Left hindlimb (tissue), 1 donor: ENCODE measurements around the gene CADM4.

ENCODE experiments used
- DNase-seq: peaks from one replicate; pipeline ENCODE4 v3.0.0-alpha.2; 2018

The CADM4 gene

GRCh38 chr19:43631491-43631890, 8.2 kb downstream of the CADM4 start:
- DNase-seq: no peak

GRCh38 chr19:43628646-43629326, 10.9 kb downstream of the CADM4 start:
- no peak for DNase-seq

DNA sequence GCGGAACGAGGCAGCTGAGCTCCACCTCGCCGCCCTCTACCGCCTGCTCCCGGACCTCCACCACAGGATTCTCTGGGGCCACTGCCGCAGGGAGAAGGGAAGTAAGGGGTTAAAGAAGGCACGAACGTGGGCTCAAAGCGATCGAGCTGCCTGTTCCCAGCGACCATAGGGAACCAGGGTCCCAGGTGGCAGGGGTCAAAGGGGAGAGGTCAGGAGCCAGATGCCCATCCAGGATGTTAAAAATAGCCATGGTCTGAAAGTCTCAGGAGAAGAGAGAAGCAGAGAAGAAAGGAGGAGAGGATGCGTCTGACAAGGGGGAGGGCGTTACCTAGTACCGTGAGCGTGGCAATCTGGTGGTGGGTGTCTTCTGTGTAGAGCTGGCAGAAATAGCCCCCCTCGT, 12.8 kb downstream of the CADM4 start:
- DNase-seq: no peak

- DNase-seq: no peak
Measured at GRCh38 chr19:43625918-43626579, 13.6 kb downstream of the CADM4 start.

- DNase-seq: no peak
Measured at GRCh38 chr19:43624933-43625332, 14.7 kb downstream of the CADM4 start.

DNA sequence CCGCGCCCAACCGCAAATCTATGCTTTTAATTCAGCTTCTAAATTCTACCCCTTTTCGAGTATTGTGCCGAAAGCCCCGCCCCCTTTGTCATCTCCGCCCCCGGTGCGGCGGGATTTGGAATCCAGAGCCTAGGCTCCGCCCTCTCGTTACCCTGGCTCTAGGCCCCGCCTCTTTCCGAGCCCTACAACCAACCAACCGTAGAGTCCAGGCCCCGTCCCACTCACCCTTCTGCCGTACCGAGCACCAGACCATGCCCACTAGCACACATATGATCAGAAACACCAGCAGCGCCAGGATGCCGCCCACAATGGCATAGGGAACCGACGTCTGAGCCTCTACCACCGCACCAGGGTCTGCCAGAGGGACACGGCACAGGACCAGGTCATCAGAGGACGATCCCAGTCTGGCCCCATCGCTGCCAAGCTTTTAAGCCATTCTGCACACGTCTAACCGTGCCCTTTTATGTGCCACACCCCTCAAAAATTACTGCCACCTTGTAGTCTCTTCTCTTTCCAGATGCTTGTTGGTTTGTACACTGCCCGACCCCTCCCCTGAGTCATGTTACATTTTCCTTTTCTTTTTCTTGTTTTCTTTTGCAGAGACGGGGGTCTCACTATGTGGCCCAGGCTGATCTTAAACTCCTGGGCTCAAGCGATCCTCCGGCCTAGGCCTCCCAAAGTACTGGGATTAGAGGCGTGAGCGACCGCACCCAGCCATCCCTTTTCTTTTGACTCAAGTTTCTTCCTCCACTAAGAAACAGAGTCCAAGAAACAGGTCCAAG, 15.6 kb downstream of the CADM4 start:
- DNase-seq: no peak

GRCh38 chr19:43622956-43623355, 16.7 kb downstream of the CADM4 start:
- no peak for DNase-seq

DNA sequence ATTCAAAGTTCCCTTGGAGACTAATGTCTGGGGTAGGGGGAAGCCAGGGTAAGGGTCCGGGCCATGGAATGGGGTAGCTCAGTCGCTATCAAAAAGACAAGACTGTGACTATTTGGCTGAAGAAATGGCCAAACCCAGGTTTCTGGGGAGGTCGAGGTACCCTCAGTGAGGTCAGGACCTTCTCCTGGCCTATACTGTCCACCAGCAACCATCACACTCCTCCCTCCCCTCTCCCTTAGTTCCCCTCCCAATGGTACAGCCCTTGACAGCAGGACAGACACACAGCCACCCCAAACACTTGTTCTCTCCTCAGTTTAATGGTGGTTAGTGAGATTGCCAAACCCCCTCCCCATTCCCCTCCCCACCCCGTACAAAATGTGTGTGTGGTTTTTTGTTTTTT, 17.6 kb downstream of the CADM4 start:
- no peak for DNase-seq

DNA sequence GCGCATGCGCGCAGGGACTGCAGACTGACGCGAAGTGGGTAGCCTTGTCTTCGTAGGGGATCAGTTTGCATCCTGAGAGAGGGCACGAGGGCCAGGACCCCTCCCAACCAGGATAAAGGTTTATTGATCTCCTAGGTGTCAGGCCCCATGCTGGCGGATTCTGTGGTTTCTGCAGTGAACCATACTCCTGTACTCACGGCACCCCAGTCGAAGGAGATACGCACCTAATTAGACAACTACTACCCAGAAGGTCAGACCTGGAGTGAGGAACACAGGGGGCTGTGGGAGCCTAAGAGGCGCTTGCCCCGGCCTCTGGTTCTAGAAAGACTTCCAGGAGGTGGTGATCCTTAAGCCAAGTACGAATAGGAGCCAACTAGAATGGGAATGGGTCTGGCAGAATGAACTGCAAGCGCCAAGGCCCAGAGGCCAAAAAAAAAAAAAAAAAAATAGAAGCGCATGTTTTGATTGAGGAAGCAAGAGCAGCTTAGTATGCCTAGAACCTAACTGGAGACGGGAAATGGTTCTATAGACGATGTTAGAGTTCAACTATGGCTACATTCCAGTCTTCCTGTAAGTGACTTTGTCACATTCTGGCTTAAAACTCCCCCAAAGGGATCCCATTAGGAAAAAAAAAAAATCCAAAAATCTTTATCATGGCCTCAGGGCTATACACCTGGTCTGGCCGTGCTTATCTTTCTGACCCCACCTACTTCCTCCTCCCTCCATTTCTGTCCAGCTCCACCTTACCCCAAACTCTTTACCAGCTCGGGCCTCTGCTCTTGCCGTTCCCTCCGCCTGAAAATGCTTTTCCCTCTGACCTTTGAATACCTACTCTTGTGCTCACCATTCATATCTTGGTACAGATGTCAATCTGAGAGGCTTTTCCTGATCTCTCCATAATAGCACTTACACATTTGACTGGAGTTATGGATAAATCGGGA, 19.3 kb downstream of the CADM4 start:
- no peak for DNase-seq

GRCh38 chr19:43619262-43620060, 20.2 kb downstream of the CADM4 start, which contains the start of gene ZNF428:
ZNF428 (minus strand) TSS chr19:43619629; CDS start chr19:43614304, 5,325 bp downstream.
- DNase-seq: peak; percentile 92

DNA sequence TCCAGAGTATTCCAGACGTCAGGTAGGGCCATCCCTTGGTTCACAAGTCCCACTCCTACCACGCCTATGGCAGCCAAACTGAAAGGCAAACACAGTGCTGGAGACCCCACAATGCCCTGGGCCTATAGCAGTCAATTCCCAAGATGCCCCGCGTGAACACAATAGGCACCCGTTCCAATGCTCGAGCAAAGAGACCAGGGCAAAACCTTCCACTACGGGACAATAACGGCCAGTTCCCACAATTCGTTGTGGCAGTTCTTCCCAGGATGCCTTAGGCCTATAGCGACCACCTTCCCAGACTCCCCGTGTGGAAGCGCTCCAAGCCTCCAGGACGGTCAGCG, 20.8 kb downstream of the CADM4 start:
- no peak for DNase-seq

DNA sequence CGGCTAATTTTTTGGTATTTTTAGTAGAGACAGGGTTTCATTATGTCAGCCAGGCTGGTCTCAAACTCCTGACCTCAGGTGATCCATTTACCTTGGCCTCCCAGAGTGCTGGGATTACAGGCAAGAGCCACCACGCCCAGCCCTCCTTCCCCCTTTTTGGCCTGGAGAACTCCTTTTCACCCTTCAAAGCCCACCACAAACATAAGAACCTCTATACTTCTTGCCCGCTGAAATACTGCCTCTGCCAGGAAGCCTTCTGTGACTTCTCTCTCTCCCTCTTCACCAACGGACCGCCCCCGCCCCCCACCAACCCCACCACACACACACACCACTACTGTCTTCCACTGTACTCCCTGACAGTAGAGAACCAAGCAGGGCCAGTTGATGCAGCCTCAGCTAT, 22.7 kb downstream of the CADM4 start:
- DNase-seq: no peak

DNA sequence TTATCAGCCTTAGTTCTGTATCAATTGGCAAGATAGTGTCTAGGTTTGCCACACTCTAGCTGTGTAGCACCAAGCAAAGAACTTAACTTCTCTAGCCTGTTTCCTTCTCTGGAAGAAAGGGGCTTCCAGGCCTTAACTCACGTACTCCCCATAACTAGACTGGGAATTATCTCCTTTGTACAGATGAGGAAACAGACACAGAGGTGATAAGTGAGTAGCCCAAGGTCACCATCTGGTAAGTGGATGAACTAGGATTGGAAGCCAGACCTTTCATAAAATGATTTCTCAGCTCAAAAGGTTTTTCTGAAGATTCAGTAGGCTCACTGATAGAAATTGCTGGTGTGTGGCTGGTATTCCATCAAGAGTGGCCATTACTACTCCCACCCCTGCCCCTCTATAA, 23.3 kb downstream of the CADM4 start:
- DNase-seq: no peak

- DNase-seq: no peak
Measured at GRCh38 chr19:43612374-43612773, 27.3 kb downstream of the CADM4 start.

GRCh38 chr19:43611788-43612187, 27.9 kb downstream of the CADM4 start, which contains the start of gene SRRM5:
SRRM5 (plus strand) TSS chr19:43612088; CDS start chr19:43612122, 34 bp downstream.
- DNase-seq: no peak

DNA sequence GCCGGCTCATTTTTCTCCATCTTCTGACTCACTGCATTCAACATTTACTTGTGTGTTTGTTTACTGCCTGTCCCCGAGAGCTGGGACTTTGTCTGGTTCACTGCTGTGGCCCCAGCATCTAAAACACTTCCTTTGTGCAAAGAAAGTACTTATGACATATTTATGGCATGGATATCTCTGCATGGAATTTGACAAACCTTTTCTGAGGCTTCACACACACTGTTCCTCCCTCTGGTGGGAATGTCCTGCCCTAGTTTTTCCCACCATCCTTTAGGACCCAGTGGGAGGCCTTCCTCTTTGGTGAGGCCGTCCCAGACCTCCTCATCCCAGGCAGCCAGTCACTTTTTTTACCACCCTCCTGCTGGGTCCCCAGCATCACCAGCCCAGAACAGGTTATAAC, 29.2 kb downstream of the CADM4 start:
- DNase-seq: no peak

- DNase-seq: no peak
Measured at GRCh38 chr19:43609872-43610271, 29.8 kb downstream of the CADM4 start.

DNA sequence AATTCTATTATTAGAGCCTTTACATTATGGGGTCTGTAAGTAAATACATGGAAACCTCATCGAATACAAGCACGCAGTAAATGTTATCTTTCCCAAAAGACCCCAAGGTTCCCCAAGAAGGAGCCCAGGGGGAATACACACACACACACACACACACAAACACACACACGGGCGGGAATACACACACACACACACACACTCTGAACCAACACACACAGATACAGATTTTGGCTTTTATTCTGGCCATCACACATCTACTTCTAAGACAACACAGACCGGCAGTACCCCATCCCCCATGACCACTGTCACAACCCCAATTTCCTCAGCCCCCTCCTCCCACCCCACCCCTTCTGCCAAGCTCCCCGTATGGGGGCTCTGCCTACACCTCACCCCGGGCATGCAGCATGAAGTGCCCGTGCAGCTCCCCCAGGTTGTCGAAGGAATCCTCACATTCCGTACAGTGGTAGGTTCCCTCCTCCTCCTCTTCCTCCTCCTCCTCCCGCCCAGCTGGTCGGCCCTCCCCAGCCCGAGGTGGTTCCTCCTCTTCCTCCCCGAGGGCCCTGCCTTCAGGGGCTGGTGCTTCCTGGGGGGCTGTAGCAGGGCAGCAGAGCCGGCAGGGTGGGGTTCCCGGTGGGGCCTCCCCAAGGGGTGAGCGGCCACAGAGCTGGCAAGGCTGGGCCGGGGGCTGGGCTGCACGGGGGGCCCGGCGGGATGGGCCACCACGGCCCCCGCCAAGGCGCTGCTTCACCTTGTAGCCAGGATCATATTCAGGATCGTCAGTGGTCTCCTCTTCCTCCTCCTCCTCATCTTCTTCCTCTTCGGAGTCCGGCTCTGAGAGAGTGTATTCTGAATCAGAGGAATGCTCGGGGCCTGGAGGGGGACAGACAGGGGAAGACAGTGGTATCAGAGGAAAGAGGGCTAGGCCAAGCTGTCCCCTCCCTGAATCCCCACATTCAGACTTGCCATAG, 32.1 kb downstream of the CADM4 start:
- DNase-seq: no peak

- DNase-seq: no peak
Measured at GRCh38 chr19:43606569-43607229, 33.0 kb downstream of the CADM4 start.
